Thyroid gland (tissue), 4 donors: ENCODE results near the gene LPIN3. TPM values are rescaled to one million over a fixed set of nuclear protein-coding genes. Genes with fewer than 3 reads are reported as not detected.

ENCODE experiments used
- DNase-seq, 2 donors: peaks; one replicate each; pipeline ENCODE4 v3.0.0-alpha.2; 2019
- H3K27ac ChIP-seq, 3 donors: fragments of 200-600 bp; sonication (generic); 1 replicate in 2 of 3; 2 replicates in 1 of 3; pipeline ENCODE4 v1.5.1; 2016 to 2019; ENCODE audit warnings: mild to moderate bottlenecking in 1 of 3, moderate library complexity in 1 of 3
- H3K27me3 ChIP-seq: fragments of 200-600 bp; sonication (generic); one replicate; pipeline ENCODE4 v1.5.1; 2019
- H3K36me3 ChIP-seq, 2 donors: fragments of 200-600 bp; sonication (generic); one replicate each; pipeline ENCODE4 v1.5.1; 2016 to 2019
- H3K4me1 ChIP-seq, 2 donors: fragments of 200-600 bp; sonication (generic); one replicate each; pipeline ENCODE4 v1.5.1; 2017 to 2019
- H3K4me3 ChIP-seq, 3 donors: fragments of 200-600 bp; sonication (generic); replicated peaks in 1 of 3; 1 replicate in 2 of 3; 2 replicates in 1 of 3; pipeline ENCODE4 v1.5.1; 2016; ENCODE audit warnings: mild to moderate bottlenecking in 1 of 3
- H3K9me3 ChIP-seq: fragments of 200-600 bp; sonication (generic); one replicate; pipeline ENCODE4 v1.5.1; 2017
- CTCF ChIP-seq, 6 experiments: fragments of 200-600 bp in 3 of 6; fragments of 450-650 bp in 3 of 6; sonication (generic) in 3 of 6; IDR thresholded peaks; one replicate each; pipeline ENCODE4 v1.5.1; 2016 to 2019; ENCODE audit warnings: antibody characterized with exemption in 6 of 6, mild to moderate bottlenecking in 2 of 6, inconsistent platforms in 1 of 6, moderate library complexity in 1 of 6
- POLR2A ChIP-seq, 2 donors: fragments of 450-650 bp; IDR thresholded peaks; one replicate each; pipeline ENCODE4 v1.6.1; 2017; ENCODE audit warnings: antibody characterized with exemption in 2 of 2, mild to moderate bottlenecking in 2 of 2, moderate library complexity in 1 of 2
- WGBS, 2 donors: methylation state at CpG; one replicate each; pipeline ENCODE4 v1.1.5; 2017; 5-methylcytosine and 5-hydroxymethylcytosine counted together
- intact Hi-C: fragments of 100-400 bp; cut with DNase I; formaldehyde crosslinking; loops from one replicate; pipeline ENCODE4 v1.15.1; 2023
- total RNA-seq, 4 donors: library from RNA; depleted of rRNA; stranded (reverse); fragments of >200 nt; gene quantifications; one replicate each; pipeline ENCODE4 v1.2.3, GENCODE V29; 2016

Gene LPIN3
- total RNA-seq, 4 donors from 2014 or later = 33.5 to 53.5 (median 42.1) TPM

- H3K4me1 ChIP-seq = peaks cover 0 to 19% of the 10 kb centered on the region in 2 donors
- H3K4me3 ChIP-seq = no peak overlapping the region
- TF ChIP-seq CTCF (IDR thresholded peaks at IDR 0.05) (no peak), POLR2A (IDR thresholded peaks at IDR 0.05) (no peak)
- 95% methylated on average over 9 of the region's 9 CpGs for WGBS, 2 donors
- intact Hi-C loops = no loop called here
- no peaks in the 10 kb centered on the region for H3K9me3 ChIP-seq
- H3K27me3 ChIP-seq = no peaks in the 10 kb centered on the region
- no peak for DNase-seq
- H3K36me3 ChIP-seq = peaks cover 8 to 18% of the 10 kb centered on the region in 2 donors
- peak overlapping the region; percentile 38 to 66 (median 61) for H3K27ac ChIP-seq
Observed at GRCh38 chr20:41358230-41358629, 17.6 kb downstream of the LPIN3 start.

GRCh38 chr20:41358717-41359116 is 18.1 kb downstream of the LPIN3 start:
- 95 to 97% methylated on average over 5 to 7 of the region's 7 CpGs for WGBS, 2 donors
- Histone ChIP-seq H3K9me3 (no peaks in the 10 kb centered on the region), H3K36me3 (peaks cover 8 to 18% of the 10 kb centered on the region in 2 donors), H3K27ac (peak overlapping the region; percentile 38 to 66 (median 61)), H3K4me3 (no peak overlapping the region), H3K4me1 (peaks cover 0 to 19% of the 10 kb centered on the region in 2 donors), H3K27me3 (no peaks in the 10 kb centered on the region)
- TF ChIP-seq POLR2A (IDR thresholded peaks at IDR 0.05) (no peak), CTCF (IDR thresholded peaks at IDR 0.05) (no peak)
- intact Hi-C loops = no loop called here
- DNase-seq = no peak

- DNase-seq = peak; percentile 91 to 97
- Histone ChIP-seq H3K27me3 (peaks cover 4% of the 10 kb centered on the region), H3K27ac (peak overlapping the region; percentile 51 to 95 (median 58)), H3K4me1 (peaks cover 0 to 19% of the 10 kb centered on the region in 2 donors), H3K4me3 (no peak overlapping the region), H3K36me3 (peaks cover 8 to 18% of the 10 kb centered on the region in 2 donors), H3K9me3 (no peaks in the 10 kb centered on the region)
- TF ChIP-seq POLR2A (IDR thresholded peaks at IDR 0.05) = no peak
- TF ChIP-seq CTCF (IDR thresholded peaks at IDR 0.05) = peak in 3 of 6 experiments; percentile 9 to 29 (median 12)
- intact Hi-C loops = no loop called here
- WGBS, 2 donors = 22 to 67% methylated on average over 7 of the region's 9 CpGs
Observed at GRCh38 chr20:41359541-41360011, 19.0 kb downstream of the LPIN3 start.

DNA sequence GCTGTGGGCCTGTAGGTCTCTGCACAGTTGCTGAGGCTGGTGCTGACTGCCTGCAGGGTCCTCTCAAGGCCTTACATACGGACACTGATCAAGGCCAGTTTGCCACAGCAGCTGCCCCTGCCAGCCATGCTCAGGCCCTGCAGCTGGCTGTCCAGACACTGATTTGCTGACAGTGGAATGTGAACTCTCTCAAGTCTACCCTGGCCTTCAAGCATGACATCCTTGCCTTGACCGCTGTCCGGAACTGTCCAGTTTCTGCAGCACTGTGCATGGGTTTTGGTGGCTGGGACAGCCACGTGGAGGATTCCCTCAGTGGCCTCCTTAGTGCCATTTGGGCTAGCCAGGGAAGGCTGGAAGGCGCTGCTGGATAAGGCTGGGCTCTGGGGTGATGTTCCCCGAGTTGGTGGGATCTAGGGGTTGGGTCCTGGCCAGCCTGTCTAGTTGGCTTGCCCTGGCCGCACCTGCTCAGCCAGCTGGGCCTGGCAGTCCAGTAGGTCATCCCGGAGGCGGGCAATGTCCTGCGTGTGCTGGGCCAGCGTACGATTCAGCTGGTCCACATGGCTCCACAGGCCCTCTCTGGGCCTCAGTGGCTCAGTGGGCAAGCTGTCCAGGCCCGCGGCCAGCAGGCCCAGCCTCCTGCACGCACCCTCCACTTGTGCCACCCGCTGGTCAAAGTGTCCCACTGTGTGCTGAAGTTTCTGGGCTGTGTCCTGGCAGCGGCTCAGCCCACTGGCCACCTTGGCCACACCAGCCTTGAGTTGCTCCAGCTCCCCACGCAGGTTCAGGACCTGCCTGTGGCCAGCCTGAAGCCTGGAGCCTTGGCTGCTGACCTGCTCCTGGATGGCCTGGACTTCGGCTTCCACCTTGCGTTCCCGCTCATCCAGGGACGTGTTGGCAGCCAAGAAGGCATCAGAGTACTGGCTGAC is 20.5 kb downstream of the LPIN3 start:
- peaks cover 5 to 25% of the 10 kb centered on the region in 2 donors for H3K4me1 ChIP-seq
- H3K9me3 ChIP-seq = no peaks in the 10 kb centered on the region
- H3K27ac ChIP-seq = no peak overlapping the region
- intact Hi-C loops = no loop called here
- no peak overlapping the region for H3K4me3 ChIP-seq
- WGBS, 2 donors = 86 to 96% methylated on average over 7 to 19 of the region's 22 CpGs
- TF ChIP-seq POLR2A (IDR thresholded peaks at IDR 0.05) = no peak
- TF ChIP-seq CTCF (IDR thresholded peaks at IDR 0.05) = no peak
- H3K27me3 ChIP-seq = peaks cover 14% of the 10 kb centered on the region
- peaks cover 5 to 13% of the 10 kb centered on the region in 2 donors for H3K36me3 ChIP-seq
- DNase-seq = peak in 1 of 2 donors; percentile 38
